Measurements from ENCODE around the gene EXOSC7.

Gene EXOSC7

DNA sequence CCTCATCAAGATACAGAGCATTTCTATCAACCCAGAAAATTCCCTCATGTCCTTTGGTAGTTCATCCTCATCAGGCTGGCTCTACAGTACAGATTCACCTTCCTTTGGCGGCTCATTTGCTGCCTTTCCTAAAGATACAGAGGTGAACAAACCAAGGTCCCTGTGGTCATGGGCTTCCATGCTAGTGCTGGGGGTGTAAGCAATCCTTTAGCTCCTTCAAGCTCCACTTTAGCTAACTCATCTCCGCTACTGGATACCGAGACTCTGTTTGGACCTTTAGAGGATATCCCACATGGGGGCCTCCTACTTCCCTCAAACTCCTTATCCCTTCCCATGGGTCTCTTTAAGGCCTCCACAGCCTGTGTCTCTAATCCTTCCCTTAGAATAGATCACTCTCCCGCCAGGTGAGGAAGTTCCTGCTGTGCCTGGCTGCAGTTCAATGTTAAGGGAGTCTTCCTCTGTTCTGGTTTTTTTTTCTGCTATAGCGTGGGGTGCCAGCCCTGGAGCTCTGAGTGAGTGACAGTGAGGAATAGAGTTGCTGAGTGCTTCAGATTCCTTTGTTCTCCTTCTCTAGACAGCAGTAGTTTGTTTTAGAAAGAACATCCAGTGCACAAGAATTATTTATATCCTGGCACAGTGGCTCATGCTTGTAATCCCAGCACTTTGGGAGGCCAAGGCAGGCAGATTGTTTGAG is 80.7 kb downstream of the EXOSC7 start:
- no peak for DNase-seq

- no peak for DNase-seq
Observed at GRCh38 chr3:45057557-45057956, 81.5 kb downstream of the EXOSC7 start.

- no peak for DNase-seq
Observed at GRCh38 chr3:45059132-45059531, 83.1 kb downstream of the EXOSC7 start.

- DNase-seq, result no peak
Observed at GRCh38 chr3:45060165-45060892, 84.3 kb downstream of the EXOSC7 start.
